ENCODE results near the gene TRPM8. TPM values are rescaled to one million over a fixed set of nuclear protein-coding genes. Genes with fewer than 3 reads are reported as not detected.

Gene TRPM8
- total RNA-seq, 4 donors from 2014 or later: not detected

DNA sequence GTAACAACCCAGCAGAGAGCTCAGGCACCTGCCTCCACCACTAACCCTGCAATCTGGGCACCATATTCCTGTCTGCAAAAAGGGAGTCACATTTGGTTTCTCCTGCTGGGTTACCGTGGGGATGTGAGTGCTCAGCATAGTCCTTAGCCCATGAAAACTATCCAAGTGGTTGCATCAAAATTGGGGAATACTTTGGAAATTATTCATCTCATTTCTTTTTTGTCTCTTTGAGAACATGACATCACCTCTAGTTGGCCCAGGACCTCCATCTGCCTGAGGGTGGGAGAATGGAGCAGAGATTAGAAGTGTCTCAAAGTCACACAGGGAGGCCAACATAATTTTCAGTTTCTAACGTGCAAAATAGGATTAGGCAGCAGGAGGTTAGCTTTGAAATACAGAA, 114.0 kb downstream of the TRPM8 start:
- Histone ChIP-seq H3K9me3 (no peaks in the 10 kb centered on the region), H3K4me1 (no peaks in the 10 kb centered on the region), H3K27ac (no peak overlapping the region), H3K27me3 (no peaks in the 10 kb centered on the region), H3K36me3 (no peaks in the 10 kb centered on the region), H3K4me3 (replicated peaks in 1 of 3) (no peak overlapping the region)
- TF ChIP-seq, protein P1, sequence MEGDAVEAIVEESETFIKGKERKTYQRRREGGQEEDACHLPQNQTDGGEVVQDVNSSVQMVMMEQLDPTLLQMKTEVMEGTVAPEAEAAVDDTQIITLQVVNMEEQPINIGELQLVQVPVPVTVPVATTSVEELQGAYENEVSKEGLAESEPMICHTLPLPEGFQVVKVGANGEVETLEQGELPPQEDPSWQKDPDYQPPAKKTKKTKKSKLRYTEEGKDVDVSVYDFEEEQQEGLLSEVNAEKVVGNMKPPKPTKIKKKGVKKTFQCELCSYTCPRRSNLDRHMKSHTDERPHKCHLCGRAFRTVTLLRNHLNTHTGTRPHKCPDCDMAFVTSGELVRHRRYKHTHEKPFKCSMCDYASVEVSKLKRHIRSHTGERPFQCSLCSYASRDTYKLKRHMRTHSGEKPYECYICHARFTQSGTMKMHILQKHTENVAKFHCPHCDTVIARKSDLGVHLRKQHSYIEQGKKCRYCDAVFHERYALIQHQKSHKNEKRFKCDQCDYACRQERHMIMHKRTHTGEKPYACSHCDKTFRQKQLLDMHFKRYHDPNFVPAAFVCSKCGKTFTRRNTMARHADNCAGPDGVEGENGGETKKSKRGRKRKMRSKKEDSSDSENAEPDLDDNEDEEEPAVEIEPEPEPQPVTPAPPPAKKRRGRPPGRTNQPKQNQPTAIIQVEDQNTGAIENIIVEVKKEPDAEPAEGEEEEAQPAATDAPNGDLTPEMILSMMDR (IDR thresholded peaks at IDR 0.05): no peak
- no peak for TF ChIP-seq POLR2A (IDR thresholded peaks at IDR 0.05)
- DNase-seq: no peak
- intact Hi-C loops (cut with DNase I): no loop called here
- WGBS, 2 donors: 48 to 55% methylated on average over 2 of the region's 2 CpGs

DNA sequence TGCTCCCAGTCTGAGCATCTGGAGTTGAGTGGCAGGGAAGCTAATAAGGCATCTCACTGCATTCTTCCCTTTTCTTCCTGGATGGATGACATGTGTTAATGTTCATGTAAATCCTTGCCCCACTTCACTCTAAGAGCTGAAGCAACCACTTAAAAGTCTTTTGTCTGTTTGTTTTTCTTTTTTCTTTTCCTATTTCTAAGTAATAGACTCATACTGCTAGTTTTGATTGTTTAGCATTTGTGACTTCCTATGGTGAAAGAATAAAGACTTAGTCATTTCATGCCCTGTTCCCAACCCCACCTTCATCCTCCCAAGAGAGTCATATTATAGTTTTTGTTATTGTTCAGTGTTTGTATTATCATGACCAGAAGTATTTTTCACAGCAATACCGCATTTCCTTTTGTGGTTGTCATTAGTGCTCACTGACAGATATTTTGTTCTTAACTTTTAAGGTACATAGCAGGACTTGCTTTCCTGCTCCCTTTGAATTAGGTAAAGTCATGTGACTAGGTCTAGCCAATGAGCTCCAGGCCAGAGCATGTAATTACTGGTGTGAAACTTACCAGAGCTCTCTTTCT, 115.2 kb downstream of the TRPM8 start:
- Histone ChIP-seq H3K27me3 (no peaks in the 10 kb centered on the region), H3K9me3 (no peaks in the 10 kb centered on the region), H3K4me3 (replicated peaks in 1 of 3) (no peak overlapping the region), H3K4me1 (no peaks in the 10 kb centered on the region), H3K36me3 (no peaks in the 10 kb centered on the region), H3K27ac (no peak overlapping the region)
- DNase-seq: no peak
- WGBS, 2 donors: 69 to 76% methylated on average over 1 of the region's 1 CpG
- TF ChIP-seq POLR2A (IDR thresholded peaks at IDR 0.05): no peak
- TF ChIP-seq, protein P1 (IDR thresholded peaks at IDR 0.05): no peak
- intact Hi-C loops (cut with DNase I): no loop called here

DNA sequence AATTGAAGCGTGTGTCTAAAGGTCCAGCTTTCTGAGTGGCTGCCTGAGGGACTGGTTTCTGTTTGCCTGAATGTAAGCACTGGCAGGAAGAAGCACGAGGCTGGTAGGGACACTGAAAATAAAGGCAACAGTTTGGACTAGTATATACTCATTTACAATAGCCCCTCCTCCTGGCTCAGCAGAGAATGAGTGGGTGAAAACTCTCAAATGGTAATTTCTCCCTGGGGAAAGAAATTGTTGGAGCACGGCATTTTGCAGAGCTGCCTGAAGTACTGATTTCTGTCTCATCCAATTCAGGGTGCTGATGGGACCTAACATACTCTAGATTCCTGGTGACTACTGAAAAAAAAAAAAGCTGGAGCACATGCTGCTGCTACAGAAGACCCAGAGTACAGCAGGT, 116.0 kb downstream of the TRPM8 start:
- intact Hi-C loops (cut with DNase I): no loop called here
- H3K27ac ChIP-seq: no peak overlapping the region
- 51 to 64% methylated on average over 3 of the region's 3 CpGs for WGBS, 2 donors
- H3K27me3 ChIP-seq: no peaks in the 10 kb centered on the region
- no peaks in the 10 kb centered on the region for H3K4me1 ChIP-seq
- no peak for DNase-seq
- no peaks in the 10 kb centered on the region for H3K36me3 ChIP-seq
- TF ChIP-seq, protein P1 (IDR thresholded peaks at IDR 0.05): no peak
- TF ChIP-seq POLR2A (IDR thresholded peaks at IDR 0.05): no peak
- H3K9me3 ChIP-seq: no peaks in the 10 kb centered on the region
- no peak overlapping the region for H3K4me3 ChIP-seq (replicated peaks in 1 of 3)

DNA sequence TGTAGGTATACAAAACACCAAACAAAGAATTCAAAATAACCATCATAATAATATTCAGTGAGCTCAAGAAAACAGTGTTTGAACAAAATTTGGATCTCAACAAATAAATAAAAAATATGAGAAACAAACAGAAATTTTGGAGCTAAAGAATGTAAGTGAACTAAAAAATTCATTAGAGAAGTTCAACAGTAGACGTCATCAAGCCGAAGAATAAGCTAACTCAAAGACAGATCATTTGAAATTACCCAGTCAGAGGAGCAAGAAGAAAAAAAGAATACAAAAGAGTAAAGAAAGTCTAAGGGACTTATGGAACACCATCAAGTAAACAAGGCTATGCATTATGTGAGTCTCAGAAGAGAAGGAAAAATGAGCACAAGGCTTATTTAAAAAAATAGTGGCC, 116.7 kb downstream of the TRPM8 start:
- intact Hi-C loops (cut with DNase I): no loop called here
- DNase-seq: no peak
- no peak overlapping the region for H3K27ac ChIP-seq
- H3K9me3 ChIP-seq: no peaks in the 10 kb centered on the region
- H3K36me3 ChIP-seq: no peaks in the 10 kb centered on the region
- WGBS, 2 donors: 74 to 94% methylated on average over 2 of the region's 2 CpGs
- TF ChIP-seq, protein P1 (IDR thresholded peaks at IDR 0.05): no peak
- TF ChIP-seq POLR2A (IDR thresholded peaks at IDR 0.05): no peak
- no peaks in the 10 kb centered on the region for H3K27me3 ChIP-seq
- H3K4me3 ChIP-seq (replicated peaks in 1 of 3): no peak overlapping the region
- no peaks in the 10 kb centered on the region for H3K4me1 ChIP-seq

DNA sequence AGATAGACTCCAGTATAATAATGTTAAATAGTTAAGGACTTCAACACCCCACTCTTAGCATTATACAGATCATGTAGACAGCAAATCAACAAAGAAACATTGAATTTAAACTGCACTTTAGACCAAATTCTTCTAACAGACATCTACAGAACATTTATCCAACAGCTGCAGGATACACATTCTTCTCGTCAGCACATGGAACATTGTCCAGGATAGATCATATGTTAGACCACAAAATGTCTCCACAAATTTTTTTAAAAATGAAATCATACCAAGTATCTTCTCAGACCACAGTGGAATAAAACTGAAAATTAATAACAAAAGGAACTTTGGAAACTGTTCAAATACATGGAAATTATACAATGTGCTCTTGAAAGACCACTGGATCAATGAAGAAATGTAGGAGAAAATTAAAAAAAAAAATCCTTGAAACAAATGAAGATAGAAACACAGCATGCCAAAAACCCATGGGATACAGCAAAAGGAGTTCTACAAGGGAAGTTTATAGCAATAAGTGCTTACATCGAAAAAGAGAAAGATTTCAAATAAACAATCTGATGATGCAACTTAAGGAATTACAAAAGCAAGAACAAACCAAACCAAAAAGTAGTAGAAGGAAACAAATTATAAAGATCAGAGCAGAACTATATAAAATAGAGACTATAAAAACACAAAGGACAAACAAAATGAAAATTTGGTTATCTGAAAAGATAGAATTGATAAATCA, 121.1 kb downstream of the TRPM8 start:
- intact Hi-C loops (cut with DNase I): no loop called here
- Histone ChIP-seq H3K9me3 (no peaks in the 10 kb centered on the region), H3K27ac (no peak overlapping the region), H3K4me3 (replicated peaks in 1 of 3) (no peak overlapping the region), H3K36me3 (no peaks in the 10 kb centered on the region), H3K4me1 (no peaks in the 10 kb centered on the region), H3K27me3 (no peaks in the 10 kb centered on the region)
- DNase-seq: no peak
- WGBS, 2 donors: 81 to 87% methylated on average over 2 of the region's 2 CpGs
- no peak for TF ChIP-seq POLR2A (IDR thresholded peaks at IDR 0.05)
- TF ChIP-seq, protein P1 (IDR thresholded peaks at IDR 0.05): no peak
